Smooth muscle cell (in vitro differentiated cells): ENCODE measurements around the gene TINAGL1. TPM values are rescaled to one million over a fixed set of nuclear protein-coding genes. Genes with fewer than 3 reads are reported as not detected.

ENCODE experiments used
- DNase-seq: peaks from one replicate; lab custom pipeline; 2025; ENCODE audit not compliant: unreplicated experiment; lab: John Stamatoyannopoulos, UW
- H2AFZ ChIP-seq: fragments of 200-600 bp; sonication (generic); 2 replicates; pipeline ENCODE4 v1.6.0; 2016; ENCODE audit warnings: antibody characterized with exemption, low read depth, mild to moderate bottlenecking
- H3F3A ChIP-seq: fragments of 200-600 bp; sonication (generic); 2 replicates; pipeline ENCODE4 v1.6.0; 2017; ENCODE audit warnings: antibody characterized with exemption, low read depth
- H3K27ac ChIP-seq: fragments of 200-600 bp; sonication (generic); 2 replicates; pipeline ENCODE4 v1.5.1; 2016; ENCODE audit warnings: low read depth, mild to moderate bottlenecking
- H3K27me3 ChIP-seq: fragments of 200-600 bp; sonication (generic); 2 replicates; pipeline ENCODE4 v1.6.1; 2016; ENCODE audit warnings: low read depth, mild to moderate bottlenecking
- H3K36me3 ChIP-seq: fragments of 200-600 bp; sonication (generic); 2 replicates; pipeline ENCODE4 v1.5.1; 2016; ENCODE audit warnings: low read depth
- H3K4me1 ChIP-seq: fragments of 200-600 bp; sonication (generic); 2 replicates; pipeline ENCODE4 v1.5.1; 2016; ENCODE audit warnings: low read depth
- H3K4me2 ChIP-seq: fragments of 200-600 bp; sonication (generic); 2 replicates; pipeline ENCODE4 v1.6.0; 2016; ENCODE audit warnings: mild to moderate bottlenecking
- H3K4me3 ChIP-seq: fragments of 200-600 bp; sonication (generic); 2 replicates; pipeline ENCODE4 v1.5.1; 2016; ENCODE audit warnings: mild to moderate bottlenecking
- H3K79me2 ChIP-seq: fragments of 200-600 bp; sonication (generic); 2 replicates; pipeline ENCODE4 v1.6.0; 2016; ENCODE audit warnings: low read depth, mild to moderate bottlenecking
- H3K9ac ChIP-seq: fragments of 200-600 bp; sonication (generic); 2 replicates; pipeline ENCODE4 v1.6.0; 2016; ENCODE audit warnings: low read depth
- H3K9me3 ChIP-seq: fragments of 200-600 bp; sonication (generic); replicated peaks from 2 replicates; pipeline ENCODE4 v1.5.1; 2016; ENCODE audit warnings: low read depth
- H4K20me1 ChIP-seq: fragments of 200-600 bp; sonication (generic); 2 replicates; pipeline ENCODE4 v1.6.0; 2016; ENCODE audit warnings: low read depth
- WGBS: methylation state at CpG from one replicate; pipeline ENCODE4 v1.1.7; 2016; ENCODE audit warnings: low lambda C conversion rate; 5-methylcytosine and 5-hydroxymethylcytosine counted together
- polyA plus RNA-seq: library from polyadenylated mRNA; unstranded; fragments of >200 nt; fragmentation: Nextera tagmentation; extraction: Ambion mirVana; gene quantifications from 2 replicates; pipeline ENCODE4 v1.2.1, GENCODE V29; 2016
- total RNA-seq: library from RNA; depleted of rRNA; stranded (reverse); fragments of >200 nt; gene quantifications from 2 replicates; pipeline ENCODE4 v1.2.3, GENCODE V29; 2014
- TF ChIP-seq, protein P1 (sequence below): fragments of 200-600 bp; sonication (generic); IDR thresholded peaks from 2 replicates; pipeline ENCODE4 v1.5.1; 2017; ENCODE audit warnings: borderline replicate concordance, mild to moderate bottlenecking, antibody characterized with exemption; ENCODE audit not compliant: insufficient read depth, poor library complexity, severe bottlenecking

Gene TINAGL1
- total and polyA plus RNA-seq, 2 experiments from 2014 or later, result 40.9 to 142 TPM

- TF ChIP-seq, protein P1, sequence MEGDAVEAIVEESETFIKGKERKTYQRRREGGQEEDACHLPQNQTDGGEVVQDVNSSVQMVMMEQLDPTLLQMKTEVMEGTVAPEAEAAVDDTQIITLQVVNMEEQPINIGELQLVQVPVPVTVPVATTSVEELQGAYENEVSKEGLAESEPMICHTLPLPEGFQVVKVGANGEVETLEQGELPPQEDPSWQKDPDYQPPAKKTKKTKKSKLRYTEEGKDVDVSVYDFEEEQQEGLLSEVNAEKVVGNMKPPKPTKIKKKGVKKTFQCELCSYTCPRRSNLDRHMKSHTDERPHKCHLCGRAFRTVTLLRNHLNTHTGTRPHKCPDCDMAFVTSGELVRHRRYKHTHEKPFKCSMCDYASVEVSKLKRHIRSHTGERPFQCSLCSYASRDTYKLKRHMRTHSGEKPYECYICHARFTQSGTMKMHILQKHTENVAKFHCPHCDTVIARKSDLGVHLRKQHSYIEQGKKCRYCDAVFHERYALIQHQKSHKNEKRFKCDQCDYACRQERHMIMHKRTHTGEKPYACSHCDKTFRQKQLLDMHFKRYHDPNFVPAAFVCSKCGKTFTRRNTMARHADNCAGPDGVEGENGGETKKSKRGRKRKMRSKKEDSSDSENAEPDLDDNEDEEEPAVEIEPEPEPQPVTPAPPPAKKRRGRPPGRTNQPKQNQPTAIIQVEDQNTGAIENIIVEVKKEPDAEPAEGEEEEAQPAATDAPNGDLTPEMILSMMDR, result no peak
- Histone ChIP-seq H3K9ac (no peak overlapping the region), H3F3A (no peaks in the 10 kb centered on the region), H3K4me2 (no peak overlapping the region), H3K4me3 (no peak overlapping the region), H2AFZ (no peak overlapping the region), H4K20me1 (no peaks in the 10 kb centered on the region), H3K27ac (no peak overlapping the region), H3K27me3 (no peaks in the 10 kb centered on the region), H3K36me3 (no peaks in the 10 kb centered on the region), H3K4me1 (no peaks in the 10 kb centered on the region), H3K79me2 (no peaks in the 10 kb centered on the region), H3K9me3 (no peaks in the 10 kb centered on the region)
- 95% methylated on average over 4 of the region's 4 CpGs for WGBS
- no peak for DNase-seq
These were observed 19.8 kb downstream of the TINAGL1 start for GRCh38 chr1:31595836-31596736.

DNA sequence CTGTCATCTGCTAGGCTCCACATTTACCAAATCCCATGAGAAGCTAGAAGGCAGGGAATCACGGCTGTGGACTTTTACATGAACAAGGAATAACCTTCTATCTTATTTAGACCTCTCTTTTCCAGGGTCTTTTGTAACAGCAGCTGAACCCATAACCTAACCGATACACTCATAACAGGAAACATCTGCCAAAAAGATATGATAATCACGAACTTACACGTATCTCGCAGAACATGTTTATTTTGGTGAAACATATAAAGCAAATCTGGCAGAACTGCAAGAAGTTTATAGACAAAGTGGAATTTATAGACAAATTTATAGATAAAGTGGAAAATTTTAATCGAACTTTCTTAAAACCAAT is 20.4 kb downstream of the TINAGL1 start:
- no peak overlapping the region for H3K27ac ChIP-seq
- no peak overlapping the region for H3K4me2 ChIP-seq
- no peak for DNase-seq
- H3K27me3 ChIP-seq, result no peaks in the 10 kb centered on the region
- H3K9ac ChIP-seq, result no peak overlapping the region
- no peak overlapping the region for H2AFZ ChIP-seq
- no peaks in the 10 kb centered on the region for H3K4me1 ChIP-seq
- no peak overlapping the region for H3K4me3 ChIP-seq
- no peaks in the 10 kb centered on the region for H3K79me2 ChIP-seq
- no peaks in the 10 kb centered on the region for H3K9me3 ChIP-seq
- H4K20me1 ChIP-seq, result no peaks in the 10 kb centered on the region
- H3F3A ChIP-seq, result no peaks in the 10 kb centered on the region
- TF ChIP-seq, protein P1, result no peak
- 68% methylated on average over 6 of the region's 6 CpGs for WGBS
- H3K36me3 ChIP-seq, result no peaks in the 10 kb centered on the region

DNA sequence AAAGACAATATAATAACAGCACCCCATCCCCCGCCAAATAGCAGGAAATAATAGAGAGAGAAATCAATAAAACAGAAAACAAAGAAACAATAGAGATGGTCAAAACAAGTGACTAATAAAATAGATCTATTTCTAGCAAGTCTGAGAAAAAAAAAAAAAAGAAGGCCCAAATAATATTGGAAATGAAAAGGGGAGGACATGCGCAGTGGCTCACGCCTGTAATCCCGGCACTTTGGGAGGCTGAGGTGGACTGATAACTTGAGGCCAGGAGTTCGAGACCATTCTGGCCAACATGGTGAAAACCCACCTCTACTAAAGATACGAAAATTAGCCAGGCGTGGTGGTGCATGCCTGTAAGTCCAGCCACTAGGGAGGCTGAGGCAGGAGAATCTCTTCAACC is 22.7 kb downstream of the TINAGL1 start:
- WGBS, result 98% methylated on average over 7 of the region's 7 CpGs
- Histone ChIP-seq H3K4me2 (no peak overlapping the region), H3K36me3 (no peaks in the 10 kb centered on the region), H3K27me3 (no peaks in the 10 kb centered on the region), H3K9me3 (no peaks in the 10 kb centered on the region), H3F3A (no peaks in the 10 kb centered on the region), H3K79me2 (no peaks in the 10 kb centered on the region), H3K27ac (no peak overlapping the region), H3K4me1 (no peaks in the 10 kb centered on the region), H3K4me3 (no peak overlapping the region), H2AFZ (no peak overlapping the region), H4K20me1 (no peaks in the 10 kb centered on the region), H3K9ac (no peak overlapping the region)
- TF ChIP-seq, protein P1, result no peak
- no peak for DNase-seq

DNA sequence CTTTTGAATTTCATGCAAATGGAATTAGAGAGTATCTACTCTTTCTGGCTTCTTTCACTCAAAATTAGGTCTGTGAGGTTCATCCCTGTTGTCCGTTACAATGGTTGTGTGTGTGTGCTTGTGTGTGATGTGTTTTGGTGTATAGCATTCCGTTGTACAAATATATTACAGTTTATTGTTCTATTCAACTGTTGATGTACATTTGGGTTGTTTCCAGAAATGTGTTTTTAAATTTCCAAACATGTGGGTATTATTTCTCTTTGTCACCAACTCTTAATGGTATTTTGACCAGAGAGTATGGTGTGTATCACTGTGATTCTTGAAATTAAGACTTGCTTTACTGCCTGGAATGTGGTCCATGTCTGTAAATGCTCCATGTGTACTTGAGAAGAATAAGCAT is 24.3 kb downstream of the TINAGL1 start:
- H3K4me1 ChIP-seq, result no peaks in the 10 kb centered on the region
- H3K4me3 ChIP-seq, result no peak overlapping the region
- H3K4me2 ChIP-seq, result no peak overlapping the region
- no peaks in the 10 kb centered on the region for H3K79me2 ChIP-seq
- H4K20me1 ChIP-seq, result no peaks in the 10 kb centered on the region
- H3K36me3 ChIP-seq, result no peaks in the 10 kb centered on the region
- no peak overlapping the region for H2AFZ ChIP-seq
- 97% methylated on average over 2 of the region's 2 CpGs for WGBS
- H3K27ac ChIP-seq, result no peak overlapping the region
- no peak overlapping the region for H3K9ac ChIP-seq
- no peak for DNase-seq
- TF ChIP-seq, protein P1, result no peak
- no peaks in the 10 kb centered on the region for H3K27me3 ChIP-seq
- H3K9me3 ChIP-seq, result no peaks in the 10 kb centered on the region
- H3F3A ChIP-seq, result no peaks in the 10 kb centered on the region
